T-helper 1 cell (primary cell): Measurements from ENCODE around the gene RPL27A.

Experiments used
- DNase-seq, 5 donors: peaks; one replicate each; pipeline ENCODE4 v3.0.0-alpha.2; 2012 to 2020

The RPL27A gene

GRCh38 chr11:8674859-8675258 lies 7.7 kb upstream of the RPL27A start:
- DNase-seq, result no peak

GRCh38 chr11:8676458-8676857 lies 6.1 kb upstream of the RPL27A start:
- no peak for DNase-seq

GRCh38 chr11:8679006-8679405 lies 3.6 kb upstream of the RPL27A start:
- no peak for DNase-seq

GRCh38 chr11:8681837-8682302 lies 722 bp upstream of the RPL27A start:
- DNase-seq, result no peak

- no peak for DNase-seq
These were observed 669 bp downstream of the RPL27A start for GRCh38 chr11:8683115-8683807.

GRCh38 chr11:8684600-8685290 lies 2.2 kb downstream of the RPL27A start:
- no peak for DNase-seq

GRCh38 chr11:8685306-8685705 lies 2.7 kb downstream of the RPL27A start:
- no peak for DNase-seq

GRCh38 chr11:8685820-8686219 lies 3.2 kb downstream of the RPL27A start:
- DNase-seq, result no peak

GRCh38 chr11:8686325-8686724 lies 3.7 kb downstream of the RPL27A start:
- DNase-seq, result no peak

- DNase-seq, result peak; percentile 68 to 95 (median 74)
These were observed 6.1 kb downstream of the RPL27A start for GRCh38 chr11:8688414-8689362.

GRCh38 chr11:8689726-8690255 lies 7.2 kb downstream of the RPL27A start:
- no peak for DNase-seq

- no peak for DNase-seq
These were observed 8.1 kb downstream of the RPL27A start for GRCh38 chr11:8690374-8691342.

GRCh38 chr11:8691601-8692000 lies 9.0 kb downstream of the RPL27A start:
- no peak for DNase-seq

GRCh38 chr11:8692417-8692816 lies 9.8 kb downstream of the RPL27A start:
- DNase-seq, result no peak

GRCh38 chr11:8693010-8693551 lies 10.5 kb downstream of the RPL27A start:
- DNase-seq, result no peak

- no peak for DNase-seq
These were observed 11.0 kb downstream of the RPL27A start for GRCh38 chr11:8693555-8693954.

GRCh38 chr11:8694137-8694536 lies 11.5 kb downstream of the RPL27A start:
- no peak for DNase-seq

GRCh38 chr11:8697054-8697453 lies 14.5 kb downstream of the RPL27A start:
- no peak for DNase-seq

GRCh38 chr11:8698379-8698851 lies 15.8 kb downstream of the RPL27A start:
- DNase-seq, result no peak

- DNase-seq, result no peak
These were observed 16.4 kb downstream of the RPL27A start for GRCh38 chr11:8698917-8699441.

GRCh38 chr11:8699903-8700302 lies 17.3 kb downstream of the RPL27A start:
- no peak for DNase-seq
